Measurements from ENCODE around the gene TBCD. TPM values are rescaled to one million over a fixed set of nuclear protein-coding genes. Genes with fewer than 3 reads are reported as not detected.
"Not testable (repeated sequence)": the region's sequence is repeated elsewhere in the genome, so short reads cannot be mapped to it uniquely, and the experiment has no call there.

The TBCD gene
- total RNA-seq, 2 experiments from 2014 or later: 155 to 157 TPM

DNA sequence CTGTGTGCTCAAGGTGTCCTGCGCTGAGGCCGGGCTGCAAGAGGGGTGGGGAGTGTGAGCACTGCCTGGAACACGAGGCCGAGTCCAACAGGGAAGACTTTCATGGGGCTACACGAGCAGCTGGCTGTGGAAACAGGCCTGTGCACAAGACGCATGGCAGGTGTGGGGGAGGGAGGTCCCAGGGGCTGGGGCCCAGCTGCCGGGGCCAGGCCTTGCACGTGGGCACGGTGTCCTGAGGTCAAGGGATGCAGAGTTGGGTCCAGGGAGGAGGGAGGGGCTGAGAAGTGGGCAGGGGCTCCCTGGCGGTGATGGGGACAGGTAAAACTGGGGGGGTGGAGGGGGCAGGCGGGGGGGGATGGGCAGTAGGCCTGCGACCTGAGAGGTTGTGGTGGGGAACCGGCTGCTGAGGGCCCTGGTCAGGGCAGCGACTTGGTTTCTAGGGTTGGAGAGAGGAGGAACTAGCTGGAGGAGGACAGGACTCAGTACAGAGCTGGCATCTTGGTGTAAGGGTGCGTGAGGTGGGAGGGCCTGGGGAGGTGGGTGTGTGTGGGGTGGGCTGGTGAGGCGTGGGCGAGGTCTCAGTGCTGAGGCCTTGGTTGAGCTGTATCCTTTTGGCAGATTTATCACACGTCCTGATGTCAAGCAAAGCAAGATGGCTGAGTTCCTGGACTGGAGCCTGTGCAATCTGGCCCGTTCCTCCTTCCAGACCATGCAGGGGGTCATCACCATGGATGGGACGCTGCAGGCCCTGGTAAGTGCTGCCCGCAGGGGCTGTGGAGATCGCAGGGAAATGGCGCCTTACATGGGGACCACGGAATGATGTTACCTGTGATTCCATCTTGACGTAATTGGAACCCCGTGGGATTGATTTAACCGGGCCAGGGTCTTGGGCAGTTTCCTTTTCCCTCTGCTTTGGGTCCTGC lies 29.4 kb downstream of the TBCD start:
- ChIA-PET POLR2A (no interaction called here), CTCF (interaction anchor here (0.6 to 1.9 kb wide), 26 partner anchors 9 to 455 kb away, joined by 3 to 14 read pairs (median 4); partner anchors contain the start of gene FN3KRP)
- Mint-ChIP-seq H3K36me3 (ENCODE audit: low read depth) (peaks cover 9% of the 10 kb centered on the region), H3K4me3 (no peak overlapping the region), H3K27ac (no peak overlapping the region), H3K27me3 (no peaks in the 10 kb centered on the region), H3K9me3 (no peaks in the 10 kb centered on the region), H3K4me1 (peaks cover 16% of the 10 kb centered on the region)
- no peak for DNase-seq

- H3K36me3 Mint-ChIP-seq (ENCODE audit: low read depth): peaks cover 9% of the 10 kb centered on the region
- no peaks in the 10 kb centered on the region for H3K27me3 Mint-ChIP-seq
- peak; percentile 89 for DNase-seq
- POLR2A ChIA-PET: no interaction called here
- no peak overlapping the region for H3K4me3 Mint-ChIP-seq
- H3K9me3 Mint-ChIP-seq: no peaks in the 10 kb centered on the region
- H3K27ac Mint-ChIP-seq: peak overlapping the region; percentile 28
- CTCF ChIA-PET: interaction anchor here (0.5 to 1.9 kb wide), 26 partner anchors 10 to 456 kb away, joined by 3 to 14 read pairs (median 4); partner anchors contain the start of gene FN3KRP
- H3K4me1 Mint-ChIP-seq: peaks cover 16% of the 10 kb centered on the region
These were observed 30.0 kb downstream of the TBCD start for GRCh38 chr17:82781894-82782274.

DNA sequence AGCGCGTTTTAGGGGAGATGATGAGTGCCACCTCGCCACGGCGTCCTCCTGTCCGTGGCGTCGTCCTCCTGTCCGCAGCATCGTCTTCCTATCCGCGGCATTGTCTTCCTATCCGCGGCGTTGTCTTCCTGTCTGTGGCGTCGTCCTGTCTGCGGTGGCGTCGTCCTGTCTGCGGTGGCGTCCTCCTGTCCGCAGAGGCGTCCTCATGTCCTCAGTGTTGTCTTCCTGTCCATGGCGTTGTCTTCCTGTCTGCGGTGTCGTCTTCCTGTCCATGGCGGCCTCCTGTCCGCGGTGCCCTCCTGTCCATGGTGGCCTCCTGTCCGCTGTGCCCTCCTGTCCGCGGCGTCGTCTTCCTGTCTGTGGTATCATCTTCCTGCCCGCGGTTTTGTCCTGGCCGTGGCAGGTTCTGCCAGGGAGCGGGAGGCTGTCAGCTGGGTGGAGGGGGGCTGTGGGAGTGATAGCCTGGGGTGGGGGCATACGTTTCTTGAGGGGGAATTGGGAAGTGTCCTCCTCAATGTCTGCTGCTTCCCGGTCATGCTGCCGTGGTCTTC lies 30.9 kb downstream of the TBCD start:
- DNase-seq: no peak
- Mint-ChIP-seq H3K9me3 (no peaks in the 10 kb centered on the region), H3K36me3 (ENCODE audit: low read depth) (peaks cover 9% of the 10 kb centered on the region), H3K27me3 (no peaks in the 10 kb centered on the region), H3K4me1 (peaks cover 14% of the 10 kb centered on the region), H3K27ac (no peak overlapping the region), H3K4me3 (no peak overlapping the region)
- ChIA-PET CTCF (interaction anchor here (0.9 to 1.5 kb wide), 3 partner anchors 40 to 129 kb away, joined by 3 to 6 read pairs (median 5); no protein-coding TSS in a partner anchor), POLR2A (no interaction called here)

- Mint-ChIP-seq H3K27me3 (no peaks in the 10 kb centered on the region), H3K27ac (no peak overlapping the region), H3K36me3 (ENCODE audit: low read depth) (peaks cover 9% of the 10 kb centered on the region), H3K4me3 (no peak overlapping the region), H3K4me1 (peaks cover 16% of the 10 kb centered on the region), H3K9me3 (no peaks in the 10 kb centered on the region)
- POLR2A ChIA-PET: no interaction called here
- CTCF ChIA-PET: no interaction called here
- DNase-seq: no peak
These were observed 31.6 kb downstream of the TBCD start for GRCh38 chr17:82783498-82783897.

GRCh38 chr17:82785581-82785980 lies 33.7 kb downstream of the TBCD start:
- H3K36me3 Mint-ChIP-seq (ENCODE audit: low read depth); DNase-seq; H3K9me3 Mint-ChIP-seq; H3K27ac Mint-ChIP-seq; H3K27me3 Mint-ChIP-seq; CTCF ChIA-PET; H3K4me3 Mint-ChIP-seq; POLR2A ChIA-PET: not testable (repeated sequence)
- H3K4me1 Mint-ChIP-seq: peaks cover 16% of the 10 kb centered on the region

GRCh38 chr17:82786427-82786826 lies 34.6 kb downstream of the TBCD start:
- Mint-ChIP-seq H3K27ac (no peak overlapping the region), H3K4me1 (peaks cover 16% of the 10 kb centered on the region), H3K4me3 (no peak overlapping the region), H3K9me3 (no peaks in the 10 kb centered on the region), H3K36me3 (ENCODE audit: low read depth) (peaks cover 9% of the 10 kb centered on the region), H3K27me3 (no peaks in the 10 kb centered on the region)
- POLR2A ChIA-PET: no interaction called here
- no peak for DNase-seq
- CTCF ChIA-PET: no interaction called here

GRCh38 chr17:82787081-82787848 lies 35.4 kb downstream of the TBCD start:
- CTCF ChIA-PET: no interaction called here
- POLR2A ChIA-PET: no interaction called here
- Mint-ChIP-seq H3K9me3 (no peaks in the 10 kb centered on the region), H3K4me1 (peaks cover 10% of the 10 kb centered on the region), H3K27ac (peak overlapping the region; percentile 64), H3K4me3 (no peak overlapping the region), H3K36me3 (ENCODE audit: low read depth) (peaks cover 6% of the 10 kb centered on the region), H3K27me3 (no peaks in the 10 kb centered on the region)
- DNase-seq: no peak

- CTCF ChIA-PET: no interaction called here
- POLR2A ChIA-PET: no interaction called here
- H3K27me3 Mint-ChIP-seq: no peaks in the 10 kb centered on the region
- H3K36me3 Mint-ChIP-seq (ENCODE audit: low read depth): peaks cover 3% of the 10 kb centered on the region
- H3K4me3 Mint-ChIP-seq: no peak overlapping the region
- H3K27ac Mint-ChIP-seq: no peak overlapping the region
- no peaks in the 10 kb centered on the region for H3K9me3 Mint-ChIP-seq
- peaks cover 2% of the 10 kb centered on the region for H3K4me1 Mint-ChIP-seq
- no peak for DNase-seq
These were observed 36.5 kb downstream of the TBCD start for GRCh38 chr17:82788206-82789001.

GRCh38 chr17:82789051-82789592 lies 37.3 kb downstream of the TBCD start:
- Mint-ChIP-seq H3K4me3 (no peak overlapping the region), H3K4me1 (peaks cover 2% of the 10 kb centered on the region), H3K27ac (no peak overlapping the region), H3K9me3 (no peaks in the 10 kb centered on the region), H3K36me3 (ENCODE audit: low read depth) (peaks cover 3% of the 10 kb centered on the region), H3K27me3 (no peaks in the 10 kb centered on the region)
- DNase-seq: no peak
- ChIA-PET CTCF (no interaction called here), POLR2A (no interaction called here)

- Mint-ChIP-seq H3K27ac (no peak overlapping the region), H3K9me3 (no peaks in the 10 kb centered on the region), H3K36me3 (ENCODE audit: low read depth) (no peaks in the 10 kb centered on the region), H3K4me1 (peaks cover 2% of the 10 kb centered on the region), H3K27me3 (no peaks in the 10 kb centered on the region), H3K4me3 (no peak overlapping the region)
- ChIA-PET POLR2A (no interaction called here), CTCF (no interaction called here)
- no peak for DNase-seq
These were observed 37.9 kb downstream of the TBCD start for GRCh38 chr17:82789806-82790205.

DNA sequence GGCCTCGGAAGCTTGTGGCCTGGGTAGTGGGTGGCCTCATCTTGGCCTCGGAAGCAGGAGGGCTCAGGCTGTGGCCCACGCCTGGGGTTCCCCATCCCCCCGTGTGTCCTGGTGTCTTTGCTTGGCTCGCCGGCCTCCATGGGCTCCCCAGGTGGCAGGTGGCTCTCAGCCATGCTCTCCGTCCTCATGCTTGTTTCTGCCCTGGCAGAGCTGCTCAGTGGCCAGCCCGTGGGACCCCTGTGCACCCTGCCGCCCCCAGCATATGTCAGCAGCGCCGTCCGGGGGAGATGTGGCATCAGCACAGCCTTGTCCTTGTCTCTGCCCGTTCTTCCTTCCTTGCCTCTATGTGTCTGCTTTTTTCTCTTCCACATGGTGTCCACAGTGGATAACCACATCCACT lies 38.5 kb downstream of the TBCD start:
- Mint-ChIP-seq H3K4me1 (peaks cover 2% of the 10 kb centered on the region), H3K27ac (peak overlapping the region; percentile 36), H3K27me3 (no peaks in the 10 kb centered on the region), H3K4me3 (no peak overlapping the region), H3K9me3 (no peaks in the 10 kb centered on the region), H3K36me3 (ENCODE audit: low read depth) (no peaks in the 10 kb centered on the region)
- ChIA-PET POLR2A (no interaction called here), CTCF (no interaction called here)
- no peak for DNase-seq

GRCh38 chr17:82791532-82791931 lies 39.7 kb downstream of the TBCD start:
- CTCF ChIA-PET: interaction anchor here (0.7 to 2.1 kb wide), 2 partner anchors 10 to 30 kb away, joined by 3 to 10 read pairs; no protein-coding TSS in a partner anchor
- no peak overlapping the region for H3K27ac Mint-ChIP-seq
- no peaks in the 10 kb centered on the region for H3K27me3 Mint-ChIP-seq
- DNase-seq: no peak
- no peaks in the 10 kb centered on the region for H3K9me3 Mint-ChIP-seq
- H3K36me3 Mint-ChIP-seq (ENCODE audit: low read depth): no peaks in the 10 kb centered on the region
- no peak overlapping the region for H3K4me3 Mint-ChIP-seq
- H3K4me1 Mint-ChIP-seq: peaks cover 2% of the 10 kb centered on the region
- POLR2A ChIA-PET: no interaction called here
